ENCODE results near the gene PTPRT.

PTPRT gene

DNA sequence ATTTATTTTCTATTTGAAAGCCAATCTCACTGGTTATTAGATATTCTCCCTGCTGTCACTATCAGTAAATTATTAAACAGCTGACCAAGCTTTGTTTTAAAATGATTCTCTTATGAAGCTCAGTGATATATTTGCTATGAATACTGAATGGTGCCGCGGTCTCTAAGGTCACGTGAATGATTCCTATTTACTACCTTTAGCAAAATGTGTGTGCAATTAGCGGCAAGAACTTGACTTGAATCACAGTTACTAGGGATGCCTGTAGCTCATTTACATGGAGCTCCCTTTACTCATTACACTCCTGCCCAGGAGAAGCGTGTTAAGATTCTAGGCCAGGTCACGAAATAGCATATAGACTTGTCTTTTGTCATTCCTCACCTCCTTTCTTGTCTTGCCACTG lies 12.4 kb upstream of the PTPRT start:
- peaks cover 15% of the 10 kb centered on the region; the same call in 1 of the 2 replicates for H3K9me3 ChIP-seq (ENCODE audit: control insufficient read depth, insufficient read depth, low read depth, low read length)
- no peak overlapping the region for H3K4me3 ChIP-seq (ENCODE audit: low read depth, low read length)
- H3K9ac ChIP-seq (ENCODE audit: low read length), result no peak overlapping the region
- H3K27me3 ChIP-seq (ENCODE audit: control insufficient read depth, insufficient read depth, low read length), result peaks cover 21% of the 10 kb centered on the region
- no peaks in the 10 kb centered on the region for H3K36me3 ChIP-seq (ENCODE audit: control insufficient read depth, insufficient read depth, low read length)
- H3K4me1 ChIP-seq (ENCODE audit: control insufficient read depth, insufficient read depth, low read length), result peaks cover 4% of the 10 kb centered on the region; the same call in 1 of the 2 replicates
- no peak overlapping the region for H3K27ac ChIP-seq (ENCODE audit: low read depth, low read length)

GRCh38 chr20:43198607-43199006 lies 8.9 kb upstream of the PTPRT start:
- Histone ChIP-seq H3K4me1 (ENCODE audit: control insufficient read depth, insufficient read depth, low read length) (peaks cover 4% of the 10 kb centered on the region; the same call in 1 of the 2 replicates), H3K36me3 (ENCODE audit: control insufficient read depth, insufficient read depth, low read length) (no peaks in the 10 kb centered on the region), H3K9ac (ENCODE audit: low read length) (no peak overlapping the region), H3K4me3 (ENCODE audit: low read depth, low read length) (no peak overlapping the region), H3K27ac (ENCODE audit: low read depth, low read length) (no peak overlapping the region), H3K9me3 (ENCODE audit: control insufficient read depth, insufficient read depth, low read depth, low read length) (no peaks in the 10 kb centered on the region), H3K27me3 (ENCODE audit: control insufficient read depth, insufficient read depth, low read length) (peaks cover 37% of the 10 kb centered on the region)

DNA sequence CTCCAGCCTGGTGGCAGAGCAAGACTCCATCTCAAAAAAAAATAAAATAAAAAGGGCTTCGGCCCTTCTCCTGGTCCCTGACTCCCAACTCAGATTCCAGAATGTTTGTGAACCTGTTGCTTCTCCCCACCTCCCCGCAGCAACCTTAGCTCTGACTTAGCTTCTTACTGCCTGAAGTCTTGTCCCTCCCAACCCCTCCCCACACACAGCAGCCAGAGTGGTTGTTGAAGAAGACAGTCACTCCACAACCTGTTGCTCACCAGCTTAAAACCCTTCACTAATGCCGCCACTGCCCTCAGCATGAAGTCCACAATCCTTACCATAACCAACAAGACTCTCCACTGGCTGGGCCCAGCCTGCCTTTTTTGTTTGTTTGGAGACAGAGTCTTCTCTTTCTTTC lies 6.5 kb upstream of the PTPRT start:
- no peaks in the 10 kb centered on the region for H3K36me3 ChIP-seq (ENCODE audit: control insufficient read depth, insufficient read depth, low read length)
- H3K27ac ChIP-seq (ENCODE audit: low read depth, low read length), result no peak overlapping the region
- peaks cover 4% of the 10 kb centered on the region; the same call in 1 of the 2 replicates for H3K4me1 ChIP-seq (ENCODE audit: control insufficient read depth, insufficient read depth, low read length)
- no peaks in the 10 kb centered on the region for H3K9me3 ChIP-seq (ENCODE audit: control insufficient read depth, insufficient read depth, low read depth, low read length)
- no peak overlapping the region for H3K9ac ChIP-seq (ENCODE audit: low read length)
- peaks cover 58% of the 10 kb centered on the region for H3K27me3 ChIP-seq (ENCODE audit: control insufficient read depth, insufficient read depth, low read length)
- no peak overlapping the region for H3K4me3 ChIP-seq (ENCODE audit: low read depth, low read length)

DNA sequence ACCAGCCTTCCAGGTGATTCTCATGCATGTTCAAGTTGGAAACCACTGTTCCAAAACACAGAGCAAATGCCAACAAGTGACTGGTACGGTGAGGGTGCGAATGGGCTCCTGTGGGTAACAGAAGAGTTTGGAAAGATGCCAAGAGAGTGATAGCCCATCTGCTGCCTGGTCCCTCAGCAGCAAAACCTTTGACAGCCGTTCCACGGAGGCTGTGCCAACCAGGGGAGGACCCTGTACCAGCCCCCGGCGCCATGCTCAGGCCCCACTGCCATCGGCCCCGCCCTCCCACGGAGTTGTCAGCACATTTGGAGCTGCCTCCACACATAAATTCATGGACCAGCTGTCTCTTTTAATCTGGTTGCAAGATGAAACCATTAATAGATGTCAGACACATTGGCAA lies 4.4 kb upstream of the PTPRT start:
- Histone ChIP-seq H3K27me3 (ENCODE audit: control insufficient read depth, insufficient read depth, low read length) (peaks cover 68% of the 10 kb centered on the region), H3K4me1 (ENCODE audit: control insufficient read depth, insufficient read depth, low read length) (peaks cover 4% of the 10 kb centered on the region; the same call in 1 of the 2 replicates), H3K36me3 (ENCODE audit: control insufficient read depth, insufficient read depth, low read length) (no peaks in the 10 kb centered on the region), H3K4me3 (ENCODE audit: low read depth, low read length) (no peak overlapping the region), H3K27ac (ENCODE audit: low read depth, low read length) (no peak overlapping the region), H3K9me3 (ENCODE audit: control insufficient read depth, insufficient read depth, low read depth, low read length) (no peaks in the 10 kb centered on the region), H3K9ac (ENCODE audit: low read length) (no peak overlapping the region)

DNA sequence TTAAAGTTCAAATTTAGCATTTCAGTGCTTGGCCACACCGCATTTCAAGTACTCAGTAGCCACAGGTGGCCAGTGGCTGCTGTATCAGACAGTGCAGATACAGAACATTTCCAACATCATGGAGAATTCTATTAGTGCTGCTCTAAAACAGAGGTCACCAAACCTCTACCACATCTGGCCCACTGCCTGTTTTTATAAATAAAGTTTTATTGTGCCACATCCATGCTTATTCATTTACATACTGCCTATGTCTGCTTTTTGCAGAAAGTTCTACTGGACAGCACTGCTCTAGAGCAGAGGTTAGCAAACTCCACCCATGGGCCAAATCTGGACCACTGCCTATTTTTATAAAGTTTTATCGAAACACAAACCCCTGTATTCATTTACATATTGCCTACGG lies 3.7 kb upstream of the PTPRT start:
- no peak overlapping the region for H3K9ac ChIP-seq (ENCODE audit: low read length)
- H3K4me3 ChIP-seq (ENCODE audit: low read depth, low read length), result no peak overlapping the region
- H3K9me3 ChIP-seq (ENCODE audit: control insufficient read depth, insufficient read depth, low read depth, low read length), result no peaks in the 10 kb centered on the region
- no peaks in the 10 kb centered on the region for H3K36me3 ChIP-seq (ENCODE audit: control insufficient read depth, insufficient read depth, low read length)
- peaks cover 75% of the 10 kb centered on the region for H3K27me3 ChIP-seq (ENCODE audit: control insufficient read depth, insufficient read depth, low read length)
- peaks cover 3% of the 10 kb centered on the region; the same call in 1 of the 2 replicates for H3K4me1 ChIP-seq (ENCODE audit: control insufficient read depth, insufficient read depth, low read length)
- no peak overlapping the region for H3K27ac ChIP-seq (ENCODE audit: low read depth, low read length)

DNA sequence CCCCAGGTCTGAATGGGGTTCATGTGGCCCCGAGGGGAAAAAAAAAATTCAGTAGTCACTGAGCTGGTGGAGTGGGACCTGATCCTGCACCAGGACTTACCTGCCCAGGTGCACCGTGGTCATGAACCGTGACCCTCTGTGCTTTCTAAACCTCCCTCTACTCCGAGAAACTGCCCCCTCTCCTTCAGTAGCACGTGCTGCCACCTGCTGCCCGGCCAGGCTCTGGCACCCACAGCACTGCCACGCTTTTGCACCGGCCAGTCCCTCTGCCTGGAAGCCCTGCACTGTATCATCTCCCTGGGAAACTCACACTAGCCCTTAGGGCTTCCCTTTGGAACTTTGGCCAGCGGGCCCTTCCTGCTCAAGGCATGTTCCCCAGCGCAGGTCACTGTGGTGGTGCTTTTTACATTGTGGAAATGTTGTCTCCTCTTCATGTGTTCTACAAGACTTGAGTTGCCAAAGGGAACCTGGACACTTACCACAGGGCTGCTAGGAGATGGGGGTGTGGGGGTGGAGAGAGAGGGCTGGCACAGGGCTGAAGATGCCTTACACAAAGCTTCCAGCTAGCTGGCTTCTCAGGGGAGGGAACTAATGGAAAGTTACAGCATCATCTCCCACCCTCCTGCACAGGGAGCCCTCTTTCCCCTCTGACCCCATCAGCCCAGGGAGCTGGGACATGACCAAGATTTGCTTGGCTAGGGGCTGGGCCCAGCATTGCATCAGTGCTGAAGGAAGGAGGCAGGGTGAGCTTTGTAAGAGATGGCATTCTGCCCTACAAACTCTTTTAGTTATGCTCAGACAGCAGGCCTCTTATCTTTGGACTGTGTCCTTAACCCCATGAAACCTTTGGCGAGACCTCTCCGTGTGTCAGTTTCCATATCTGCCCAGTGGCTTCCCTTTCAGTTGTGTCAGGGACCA lies 2.5 kb upstream of the PTPRT start:
- H3K9me3 ChIP-seq (ENCODE audit: control insufficient read depth, insufficient read depth, low read depth, low read length), result no peaks in the 10 kb centered on the region
- H3K9ac ChIP-seq (ENCODE audit: low read length), result no peak overlapping the region
- peaks cover 77% of the 10 kb centered on the region for H3K27me3 ChIP-seq (ENCODE audit: control insufficient read depth, insufficient read depth, low read length)
- H3K36me3 ChIP-seq (ENCODE audit: control insufficient read depth, insufficient read depth, low read length), result no peaks in the 10 kb centered on the region
- no peak overlapping the region for H3K27ac ChIP-seq (ENCODE audit: low read depth, low read length)
- H3K4me3 ChIP-seq (ENCODE audit: low read depth, low read length), result no peak overlapping the region
- peaks cover 5% of the 10 kb centered on the region; the same call in 1 of the 2 replicates for H3K4me1 ChIP-seq (ENCODE audit: control insufficient read depth, insufficient read depth, low read length)

DNA sequence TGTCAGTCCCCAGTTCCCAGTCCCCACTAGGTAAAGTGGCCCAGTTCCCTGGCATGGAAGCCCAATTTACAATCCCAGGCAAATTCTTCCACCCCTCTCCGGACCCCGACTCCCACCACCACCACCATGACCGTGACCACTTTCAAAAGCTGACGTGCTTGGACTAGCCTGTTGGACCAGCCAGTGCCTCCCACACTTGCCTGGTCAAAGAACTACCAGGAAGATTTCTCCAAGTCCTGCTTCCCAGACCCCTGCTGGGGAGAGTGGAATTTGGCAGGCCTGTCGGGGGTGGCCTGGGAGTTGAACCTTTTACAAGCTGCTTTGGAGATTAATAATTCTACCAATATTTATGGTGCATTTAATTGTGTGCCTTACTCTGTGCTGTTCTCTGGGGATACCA lies 1.4 kb upstream of the PTPRT start:
- no peaks in the 10 kb centered on the region for H3K9me3 ChIP-seq (ENCODE audit: control insufficient read depth, insufficient read depth, low read depth, low read length)
- no peaks in the 10 kb centered on the region for H3K36me3 ChIP-seq (ENCODE audit: control insufficient read depth, insufficient read depth, low read length)
- H3K4me1 ChIP-seq (ENCODE audit: control insufficient read depth, insufficient read depth, low read length), result peaks cover 5% of the 10 kb centered on the region; the same call in 1 of the 2 replicates
- no peak overlapping the region for H3K27ac ChIP-seq (ENCODE audit: low read depth, low read length)
- no peak overlapping the region for H3K4me3 ChIP-seq (ENCODE audit: low read depth, low read length)
- peaks cover 79% of the 10 kb centered on the region for H3K27me3 ChIP-seq (ENCODE audit: control insufficient read depth, insufficient read depth, low read length)
- H3K9ac ChIP-seq (ENCODE audit: low read length), result no peak overlapping the region

DNA sequence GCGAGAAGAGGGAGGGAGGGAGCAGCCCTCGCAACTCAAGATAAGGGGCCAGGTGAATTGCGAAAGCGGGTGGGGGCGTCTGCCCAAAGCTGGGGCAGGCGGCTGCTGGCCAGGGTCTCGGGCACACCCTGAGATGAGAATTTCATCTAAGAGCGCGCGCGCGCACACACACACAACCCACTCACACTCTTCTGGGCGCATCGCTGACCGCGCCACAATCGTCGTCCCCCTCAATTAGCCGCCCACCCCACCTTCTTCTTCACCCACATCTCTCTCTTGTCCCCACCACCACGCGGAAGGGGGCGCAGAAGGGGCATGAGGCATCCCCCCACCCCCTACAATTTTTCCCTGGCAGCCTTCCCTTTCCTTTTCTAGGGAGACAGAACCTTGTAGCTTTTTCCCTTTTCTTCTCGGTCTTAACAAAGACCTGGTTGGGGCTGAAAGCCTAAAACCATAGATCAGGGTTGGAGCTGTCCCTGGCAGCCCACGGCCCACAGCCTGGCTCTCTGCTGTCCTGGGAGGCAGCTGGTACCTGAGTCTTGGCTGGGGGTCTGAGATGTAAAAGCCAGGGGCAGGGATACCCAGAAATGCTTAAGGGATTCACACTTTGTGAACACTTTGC lies 737 bp upstream of the PTPRT start:
- H3K9ac ChIP-seq (ENCODE audit: low read length), result no peak overlapping the region
- H3K9me3 ChIP-seq (ENCODE audit: control insufficient read depth, insufficient read depth, low read depth, low read length), result no peaks in the 10 kb centered on the region
- no peaks in the 10 kb centered on the region for H3K36me3 ChIP-seq (ENCODE audit: control insufficient read depth, insufficient read depth, low read length)
- no peak overlapping the region for H3K27ac ChIP-seq (ENCODE audit: low read depth, low read length)
- peaks cover 83% of the 10 kb centered on the region for H3K27me3 ChIP-seq (ENCODE audit: control insufficient read depth, insufficient read depth, low read length)
- peak overlapping the region; percentile 67 for H3K4me3 ChIP-seq (ENCODE audit: low read depth, low read length)
- peaks cover 5% of the 10 kb centered on the region; the same call in 1 of the 2 replicates for H3K4me1 ChIP-seq (ENCODE audit: control insufficient read depth, insufficient read depth, low read length)

- Histone ChIP-seq H3K27me3 (ENCODE audit: control insufficient read depth, insufficient read depth, low read length) (peaks cover 89% of the 10 kb centered on the region), H3K9me3 (ENCODE audit: control insufficient read depth, insufficient read depth, low read depth, low read length) (no peaks in the 10 kb centered on the region), H3K36me3 (ENCODE audit: control insufficient read depth, insufficient read depth, low read length) (no peaks in the 10 kb centered on the region), H3K27ac (ENCODE audit: low read depth, low read length) (no peak overlapping the region), H3K4me1 (ENCODE audit: control insufficient read depth, insufficient read depth, low read length) (peaks cover 5% of the 10 kb centered on the region; the same call in 1 of the 2 replicates), H3K4me3 (ENCODE audit: low read depth, low read length) (peak overlapping the region; percentile 67), H3K9ac (ENCODE audit: low read length) (no peak overlapping the region)
Observed at GRCh38 chr20:43188861-43189553, 699 bp downstream of the PTPRT start.

DNA sequence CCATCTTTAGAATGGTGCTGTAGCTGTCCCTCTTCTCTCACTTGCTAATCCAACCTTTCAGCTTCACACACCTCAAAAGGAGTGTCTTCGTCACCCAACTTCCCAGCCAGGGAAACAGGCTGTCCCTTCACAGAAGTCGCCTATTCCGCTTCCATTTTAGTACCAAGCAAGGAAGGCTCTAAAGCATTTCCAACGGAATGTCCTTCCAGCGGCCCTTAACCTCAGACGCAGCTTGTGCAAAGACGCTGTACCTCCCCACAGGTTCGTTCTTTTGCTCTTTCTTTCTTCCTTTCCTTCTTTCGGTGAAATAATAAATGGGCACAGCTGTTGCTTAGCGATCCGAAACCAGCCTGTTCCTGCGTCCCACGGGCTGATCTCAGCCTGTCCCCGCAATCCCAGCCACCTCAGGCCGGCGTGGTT lies 1.5 kb downstream of the PTPRT start:
- Histone ChIP-seq H3K4me3 (ENCODE audit: low read depth, low read length) (peak overlapping the region; percentile 67), H3K9ac (ENCODE audit: low read length) (no peak overlapping the region), H3K9me3 (ENCODE audit: control insufficient read depth, insufficient read depth, low read depth, low read length) (no peaks in the 10 kb centered on the region), H3K27ac (ENCODE audit: low read depth, low read length) (no peak overlapping the region), H3K36me3 (ENCODE audit: control insufficient read depth, insufficient read depth, low read length) (no peaks in the 10 kb centered on the region), H3K27me3 (ENCODE audit: control insufficient read depth, insufficient read depth, low read length) (peaks cover 88% of the 10 kb centered on the region), H3K4me1 (ENCODE audit: control insufficient read depth, insufficient read depth, low read length) (peaks cover 5% of the 10 kb centered on the region; the same call in 1 of the 2 replicates)

Data from HUES6 (cell line).